Measurements from ENCODE around the gene GPC5. TPM values are rescaled to one million over a fixed set of nuclear protein-coding genes. Genes with fewer than 3 reads are reported as not detected.

Gene GPC5
- total RNA-seq, 1 experiment from 2014 or later: 0.26 TPM

DNA sequence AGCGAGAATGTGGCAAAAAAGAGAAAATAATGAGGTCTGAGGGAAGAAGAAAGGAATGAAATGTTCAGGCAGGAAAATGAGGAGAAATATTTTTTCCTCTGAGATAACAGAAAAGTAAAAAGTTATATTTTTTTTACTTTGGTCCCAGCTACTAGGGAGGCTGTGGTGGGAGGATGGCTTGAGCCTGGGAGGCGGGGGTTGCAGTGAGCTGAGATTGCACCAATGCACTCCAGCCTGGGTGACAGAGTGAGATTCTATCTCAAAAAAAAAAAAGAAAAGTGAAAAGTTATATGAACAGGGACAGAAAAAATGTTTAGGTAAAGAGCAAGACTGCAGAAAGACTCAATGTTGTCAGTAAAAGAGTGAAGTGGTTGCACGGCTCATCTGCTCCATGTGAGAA, 1224.5 kb downstream of the GPC5 start:
- intact Hi-C loops (cut with micrococcal nuclease; ENCODE audit: unreplicated experiment): no loop called here
- no peak for DNase-seq (ENCODE audit: low read depth, low spot score)
- H3K9me3 ChIP-seq (ENCODE audit: control insufficient read depth, insufficient read depth, low read depth, low read length): no peaks in the 10 kb centered on the region
- H3K27ac ChIP-seq (ENCODE audit: low read length): no peak overlapping the region
- TF ChIP-seq, protein P1, sequence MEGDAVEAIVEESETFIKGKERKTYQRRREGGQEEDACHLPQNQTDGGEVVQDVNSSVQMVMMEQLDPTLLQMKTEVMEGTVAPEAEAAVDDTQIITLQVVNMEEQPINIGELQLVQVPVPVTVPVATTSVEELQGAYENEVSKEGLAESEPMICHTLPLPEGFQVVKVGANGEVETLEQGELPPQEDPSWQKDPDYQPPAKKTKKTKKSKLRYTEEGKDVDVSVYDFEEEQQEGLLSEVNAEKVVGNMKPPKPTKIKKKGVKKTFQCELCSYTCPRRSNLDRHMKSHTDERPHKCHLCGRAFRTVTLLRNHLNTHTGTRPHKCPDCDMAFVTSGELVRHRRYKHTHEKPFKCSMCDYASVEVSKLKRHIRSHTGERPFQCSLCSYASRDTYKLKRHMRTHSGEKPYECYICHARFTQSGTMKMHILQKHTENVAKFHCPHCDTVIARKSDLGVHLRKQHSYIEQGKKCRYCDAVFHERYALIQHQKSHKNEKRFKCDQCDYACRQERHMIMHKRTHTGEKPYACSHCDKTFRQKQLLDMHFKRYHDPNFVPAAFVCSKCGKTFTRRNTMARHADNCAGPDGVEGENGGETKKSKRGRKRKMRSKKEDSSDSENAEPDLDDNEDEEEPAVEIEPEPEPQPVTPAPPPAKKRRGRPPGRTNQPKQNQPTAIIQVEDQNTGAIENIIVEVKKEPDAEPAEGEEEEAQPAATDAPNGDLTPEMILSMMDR (IDR thresholded peaks at IDR 0.05): no peak
- in situ Hi-C loops (cut with HindIII; ENCODE audit: low pct_unique_long_range_greater_than_20kb, low sequenced_read_pairs): no loop called here
- no peak overlapping the region for H3K4me3 ChIP-seq (ENCODE audit: low read depth in 2 of 2, low read length in 2 of 2)
- no peaks in the 10 kb centered on the region for H3K4me1 ChIP-seq (ENCODE audit: control insufficient read depth, insufficient read depth, low read length)
- no peaks in the 10 kb centered on the region for H3K36me3 ChIP-seq (ENCODE audit: control insufficient read depth, insufficient read depth, low read length)
- POLR2A ChIA-PET: no interaction called here
- ATAC-seq: no peak
- CTCF ChIA-PET: no interaction called here
- no peaks in the 10 kb centered on the region for H3K27me3 ChIP-seq (ENCODE audit: control insufficient read depth, insufficient read depth, low read length)
- BruUV-seq (replicated peaks): no TSS peak

DNA sequence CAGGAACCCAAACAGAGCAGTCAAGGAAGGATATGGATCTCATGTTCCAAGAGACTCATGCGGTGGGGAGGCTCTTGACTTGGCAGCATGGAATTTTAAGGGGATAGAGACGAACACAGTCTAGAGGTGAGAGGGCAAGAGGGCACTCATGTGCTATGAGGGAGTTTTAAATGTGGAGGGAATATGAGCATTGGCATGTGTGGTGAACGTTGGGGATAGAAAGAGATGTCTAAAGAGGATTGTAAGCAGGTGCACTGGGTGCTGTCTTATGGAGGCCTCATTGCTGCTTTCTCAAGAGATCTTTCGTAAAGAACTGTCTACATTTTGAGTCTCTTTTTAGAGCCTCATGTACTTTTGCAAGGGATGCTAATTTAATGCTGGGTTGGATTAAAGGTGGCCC, 1227.9 kb downstream of the GPC5 start:
- H3K4me3 ChIP-seq (ENCODE audit: low read depth in 2 of 2, low read length in 2 of 2): no peak overlapping the region
- ChIA-PET POLR2A (no interaction called here), CTCF (no interaction called here)
- H3K9me3 ChIP-seq (ENCODE audit: control insufficient read depth, insufficient read depth, low read depth, low read length): no peaks in the 10 kb centered on the region
- H3K36me3 ChIP-seq (ENCODE audit: control insufficient read depth, insufficient read depth, low read length): no peaks in the 10 kb centered on the region
- TF ChIP-seq TCF7L2 (IDR thresholded peaks at IDR 0.05; ENCODE audit: low read depth, low read length) (no peak), POLR2AphosphoS5 (IDR thresholded peaks at IDR 0.05; ENCODE audit: low read depth, low read length) (no peak), SIN3A (IDR thresholded peaks at IDR 0.05; ENCODE audit: borderline replicate concordance, insufficient read depth, low read depth, low read length) (no peak)
- TF ChIP-seq, protein P1 (IDR thresholded peaks at IDR 0.05): no peak
- TF ChIP-seq, protein P2, sequence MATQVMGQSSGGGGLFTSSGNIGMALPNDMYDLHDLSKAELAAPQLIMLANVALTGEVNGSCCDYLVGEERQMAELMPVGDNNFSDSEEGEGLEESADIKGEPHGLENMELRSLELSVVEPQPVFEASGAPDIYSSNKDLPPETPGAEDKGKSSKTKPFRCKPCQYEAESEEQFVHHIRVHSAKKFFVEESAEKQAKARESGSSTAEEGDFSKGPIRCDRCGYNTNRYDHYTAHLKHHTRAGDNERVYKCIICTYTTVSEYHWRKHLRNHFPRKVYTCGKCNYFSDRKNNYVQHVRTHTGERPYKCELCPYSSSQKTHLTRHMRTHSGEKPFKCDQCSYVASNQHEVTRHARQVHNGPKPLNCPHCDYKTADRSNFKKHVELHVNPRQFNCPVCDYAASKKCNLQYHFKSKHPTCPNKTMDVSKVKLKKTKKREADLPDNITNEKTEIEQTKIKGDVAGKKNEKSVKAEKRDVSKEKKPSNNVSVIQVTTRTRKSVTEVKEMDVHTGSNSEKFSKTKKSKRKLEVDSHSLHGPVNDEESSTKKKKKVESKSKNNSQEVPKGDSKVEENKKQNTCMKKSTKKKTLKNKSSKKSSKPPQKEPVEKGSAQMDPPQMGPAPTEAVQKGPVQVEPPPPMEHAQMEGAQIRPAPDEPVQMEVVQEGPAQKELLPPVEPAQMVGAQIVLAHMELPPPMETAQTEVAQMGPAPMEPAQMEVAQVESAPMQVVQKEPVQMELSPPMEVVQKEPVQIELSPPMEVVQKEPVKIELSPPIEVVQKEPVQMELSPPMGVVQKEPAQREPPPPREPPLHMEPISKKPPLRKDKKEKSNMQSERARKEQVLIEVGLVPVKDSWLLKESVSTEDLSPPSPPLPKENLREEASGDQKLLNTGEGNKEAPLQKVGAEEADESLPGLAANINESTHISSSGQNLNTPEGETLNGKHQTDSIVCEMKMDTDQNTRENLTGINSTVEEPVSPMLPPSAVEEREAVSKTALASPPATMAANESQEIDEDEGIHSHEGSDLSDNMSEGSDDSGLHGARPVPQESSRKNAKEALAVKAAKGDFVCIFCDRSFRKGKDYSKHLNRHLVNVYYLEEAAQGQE (IDR thresholded peaks at IDR 0.05; ENCODE audit: insufficient read depth in 1 of 2, low read depth in 2 of 2, low read length in 1 of 2): no peak
- ATAC-seq (no peak), DNase-seq (ENCODE audit: low read depth, low spot score) (no peak)
- intact Hi-C loops (cut with micrococcal nuclease; ENCODE audit: unreplicated experiment): no loop called here
- in situ Hi-C loops (cut with HindIII; ENCODE audit: low pct_unique_long_range_greater_than_20kb, low sequenced_read_pairs): no loop called here
- no peaks in the 10 kb centered on the region for H3K27me3 ChIP-seq (ENCODE audit: control insufficient read depth, insufficient read depth, low read length)
- H3K4me1 ChIP-seq (ENCODE audit: control insufficient read depth, insufficient read depth, low read length): no peaks in the 10 kb centered on the region
- no TSS peak for BruUV-seq (replicated peaks)
- no peak overlapping the region for H3K27ac ChIP-seq (ENCODE audit: low read length)

DNA sequence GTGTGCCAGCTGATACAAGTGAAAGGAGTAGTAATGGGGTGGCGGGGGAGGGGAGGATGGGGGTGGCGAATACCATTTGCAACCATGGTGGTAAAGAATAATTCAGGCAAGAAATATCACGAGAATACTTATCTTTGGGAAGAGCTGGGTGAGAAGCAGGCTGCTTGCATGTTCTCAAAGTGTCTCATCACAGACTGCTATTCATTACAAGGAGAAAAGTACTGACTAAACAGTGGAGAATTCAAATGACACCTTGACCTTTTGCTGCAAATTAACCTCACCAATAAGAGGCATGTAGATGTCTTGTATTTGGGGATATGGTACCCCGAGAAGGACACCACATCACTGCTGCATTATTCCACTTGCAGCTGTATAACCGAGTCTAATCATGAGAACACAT, 1242.5 kb downstream of the GPC5 start:
- TF ChIP-seq SIN3A (IDR thresholded peaks at IDR 0.05; ENCODE audit: borderline replicate concordance, insufficient read depth, low read depth, low read length): no peak
- no peak for TF ChIP-seq POLR2AphosphoS5 (IDR thresholded peaks at IDR 0.05; ENCODE audit: low read depth, low read length)
- TF ChIP-seq, protein P1 (IDR thresholded peaks at IDR 0.05): no peak
- no peak for TF ChIP-seq TCF7L2 (IDR thresholded peaks at IDR 0.05; ENCODE audit: low read depth, low read length)
- TF ChIP-seq, protein P2 (IDR thresholded peaks at IDR 0.05; ENCODE audit: insufficient read depth in 1 of 2, low read depth in 2 of 2, low read length in 1 of 2): no peak
- H3K27me3 ChIP-seq (ENCODE audit: control insufficient read depth, insufficient read depth, low read length): no peaks in the 10 kb centered on the region
- no peak overlapping the region for H3K27ac ChIP-seq (ENCODE audit: low read length)
- CTCF ChIA-PET: no interaction called here
- POLR2A ChIA-PET: no interaction called here
- H3K36me3 ChIP-seq (ENCODE audit: control insufficient read depth, insufficient read depth, low read length): no peaks in the 10 kb centered on the region
- H3K4me3 ChIP-seq (ENCODE audit: low read depth in 2 of 2, low read length in 2 of 2): no peak overlapping the region
- no peaks in the 10 kb centered on the region for H3K9me3 ChIP-seq (ENCODE audit: control insufficient read depth, insufficient read depth, low read depth, low read length)
- intact Hi-C loops (cut with micrococcal nuclease; ENCODE audit: unreplicated experiment): no loop called here
- DNase-seq (ENCODE audit: low read depth, low spot score) (no peak), ATAC-seq (no peak)
- no TSS peak for BruUV-seq (replicated peaks)
- H3K4me1 ChIP-seq (ENCODE audit: control insufficient read depth, insufficient read depth, low read length): no peaks in the 10 kb centered on the region
- in situ Hi-C loops (cut with HindIII; ENCODE audit: low pct_unique_long_range_greater_than_20kb, low sequenced_read_pairs): no loop called here
